Naive B cell (primary cell): ENCODE results near the gene GBA2. TPM values are rescaled to one million over a fixed set of nuclear protein-coding genes. Genes with fewer than 3 reads are reported as not detected.

Experiments used
- ATAC-seq, 2 donors: fragments of 150-1000 bp; cut with Tn5 transposase; 2 replicates each; pipeline ENCODE4 v1.10.0; 2021; ENCODE audit warnings: low read depth in 2 of 2, mild to moderate bottlenecking in 2 of 2, moderate library complexity in 2 of 2
- DNase-seq: peaks from one replicate; pipeline ENCODE4 v3.0.0; 2022
- H3K27ac Mint-ChIP-seq, 6 donors: one replicate each; pipeline ENCODE4 v1.8.0; 2020 to 2022; ENCODE audit warnings: mild to moderate bottlenecking in 6 of 6, mixed read lengths in 6 of 6, moderate library complexity in 5 of 6, inconsistent platforms in 2 of 6
- H3K27me3 Mint-ChIP-seq, 3 donors: one replicate each; pipeline ENCODE4 v1.8.0; 2021 to 2022; ENCODE audit warnings: mixed read lengths in 3 of 3, mild to moderate bottlenecking in 1 of 3
- H3K36me3 Mint-ChIP-seq, 2 donors: one replicate each; pipeline ENCODE4 v1.8.0; 2020 to 2022; ENCODE audit warnings: mixed read lengths in 2 of 2, inconsistent platforms in 1 of 2, mild to moderate bottlenecking in 1 of 2
- H3K4me1 Mint-ChIP-seq, 3 donors: one replicate each; pipeline ENCODE4 v1.8.0; 2020 to 2022; ENCODE audit warnings: mixed read lengths in 3 of 3, inconsistent platforms in 1 of 3, mild to moderate bottlenecking in 1 of 3, moderate library complexity in 1 of 3
- H3K4me3 Mint-ChIP-seq, 8 donors: one replicate each; pipeline ENCODE4 v1.8.0; 2020 to 2022; ENCODE audit warnings: mild to moderate bottlenecking in 8 of 8, mixed read lengths in 8 of 8, moderate library complexity in 8 of 8, inconsistent platforms in 2 of 8
- H3K9me3 Mint-ChIP-seq, 7 donors: one replicate each; pipeline ENCODE4 v1.8.0; 2020 to 2022; ENCODE audit warnings: mixed read lengths in 7 of 7, mild to moderate bottlenecking in 5 of 7, inconsistent platforms in 2 of 7, moderate library complexity in 1 of 7
- polyA plus RNA-seq, 6 donors: library from polyadenylated mRNA; unstranded; fragments of 300-500 nt; fragmentation: Illumina TruSeq; gene quantifications; one replicate each; pipeline ENCODE4 v1.2.3, GENCODE V29; 2021; ENCODE audit warnings: low read depth in 6 of 6

GBA2 gene
- polyA plus RNA-seq, 6 donors from 2014 or later = 31.7 to 49.1 (median 39.0) TPM

GRCh38 chr9:35743880-35744518, 5.0 kb downstream of the GBA2 start:
- H3K27me3 Mint-ChIP-seq = no peaks in the 10 kb centered on the region
- no peaks in the 10 kb centered on the region for H3K9me3 Mint-ChIP-seq
- DNase-seq (no peak), ATAC-seq (no peak)
- peaks cover 16 to 28% of the 10 kb centered on the region in 2 donors for H3K36me3 Mint-ChIP-seq
- peaks cover 39 to 46% (median 40%) of the 10 kb centered on the region in 3 donors for H3K4me1 Mint-ChIP-seq
- no peak overlapping the region for H3K4me3 Mint-ChIP-seq
- peak overlapping the region in 2 of 6 donors; percentile 19 to 38 for H3K27ac Mint-ChIP-seq

- no peaks in the 10 kb centered on the region for H3K9me3 Mint-ChIP-seq
- peak overlapping the region in 4 of 6 donors; percentile 8 to 44 (median 16) for H3K27ac Mint-ChIP-seq
- H3K4me3 Mint-ChIP-seq = no peak overlapping the region
- peaks cover 37 to 46% (median 38%) of the 10 kb centered on the region in 3 donors for H3K4me1 Mint-ChIP-seq
- no peaks in the 10 kb centered on the region for H3K27me3 Mint-ChIP-seq
- H3K36me3 Mint-ChIP-seq = peaks cover 16 to 34% of the 10 kb centered on the region in 2 donors
- no peak for ATAC-seq
- DNase-seq = no peak
Observed at GRCh38 chr9:35743452-35743851, 5.6 kb downstream of the GBA2 start.

- Mint-ChIP-seq H3K9me3 (no peaks in the 10 kb centered on the region), H3K4me1 (peaks cover 20 to 30% (median 20%) of the 10 kb centered on the region in 3 donors), H3K27ac (peak overlapping the region in 2 of 6 donors; percentile 8 to 53), H3K36me3 (peaks cover 16 to 35% of the 10 kb centered on the region in 2 donors), H3K4me3 (no peak overlapping the region), H3K27me3 (no peaks in the 10 kb centered on the region)
- ATAC-seq (no peak), DNase-seq (no peak)
Observed at GRCh38 chr9:35741740-35742139, 7.3 kb downstream of the GBA2 start.

GRCh38 chr9:35740243-35740642, 8.8 kb downstream of the GBA2 start:
- Mint-ChIP-seq H3K4me1 (peaks cover 6 to 28% (median 14%) of the 10 kb centered on the region in 3 donors), H3K27me3 (no peaks in the 10 kb centered on the region), H3K4me3 (peak overlapping the region in 1 of 8 donors; percentile 47), H3K36me3 (peaks cover 20 to 38% of the 10 kb centered on the region in 2 donors), H3K9me3 (no peaks in the 10 kb centered on the region), H3K27ac (no peak overlapping the region)
- no peak for DNase-seq
- ATAC-seq = no peak

GRCh38 chr9:35738924-35739323, 10.1 kb downstream of the GBA2 start:
- H3K4me3 Mint-ChIP-seq = no peak overlapping the region
- H3K36me3 Mint-ChIP-seq = peaks cover 22 to 44% of the 10 kb centered on the region in 2 donors
- H3K27ac Mint-ChIP-seq = no peak overlapping the region
- DNase-seq (no peak), ATAC-seq (no peak)
- no peaks in the 10 kb centered on the region for H3K9me3 Mint-ChIP-seq
- H3K27me3 Mint-ChIP-seq = no peaks in the 10 kb centered on the region
- peaks cover 6 to 26% (median 10%) of the 10 kb centered on the region in 3 donors for H3K4me1 Mint-ChIP-seq

- peaks cover 16 to 37% of the 10 kb centered on the region in 2 donors for H3K36me3 Mint-ChIP-seq
- DNase-seq (no peak), ATAC-seq (no peak)
- no peaks in the 10 kb centered on the region for H3K9me3 Mint-ChIP-seq
- H3K27ac Mint-ChIP-seq = peak overlapping the region in 2 of 6 donors; percentile 43 to 81
- peaks cover 3 to 22% (median 8%) of the 10 kb centered on the region in 3 donors for H3K4me1 Mint-ChIP-seq
- H3K27me3 Mint-ChIP-seq = no peaks in the 10 kb centered on the region
- H3K4me3 Mint-ChIP-seq = no peak overlapping the region
Observed at GRCh38 chr9:35738186-35738585, 10.8 kb downstream of the GBA2 start.

- peaks cover 10 to 30% of the 10 kb centered on the region in 2 donors for H3K36me3 Mint-ChIP-seq
- peaks cover 12 to 25% (median 14%) of the 10 kb centered on the region in 3 donors for H3K4me1 Mint-ChIP-seq
- peak overlapping the region in 2 of 6 donors; percentile 5 to 22 for H3K27ac Mint-ChIP-seq
- no peak for ATAC-seq
- DNase-seq = no peak
- H3K4me3 Mint-ChIP-seq = no peak overlapping the region
- no peaks in the 10 kb centered on the region for H3K9me3 Mint-ChIP-seq
- no peaks in the 10 kb centered on the region for H3K27me3 Mint-ChIP-seq
Observed at GRCh38 chr9:35737143-35737542, 11.9 kb downstream of the GBA2 start.

- ATAC-seq = no peak
- H3K27ac Mint-ChIP-seq = peak overlapping the region in 3 of 6 donors; percentile 5 to 85 (median 32)
- no peaks in the 10 kb centered on the region for H3K9me3 Mint-ChIP-seq
- H3K4me3 Mint-ChIP-seq = peak overlapping the region in 2 of 8 donors; percentile 71 to 76
- peaks cover 6 to 24% of the 10 kb centered on the region in 2 donors for H3K36me3 Mint-ChIP-seq
- no peaks in the 10 kb centered on the region for H3K27me3 Mint-ChIP-seq
- H3K4me1 Mint-ChIP-seq = peaks cover 12 to 26% (median 16%) of the 10 kb centered on the region in 3 donors
- DNase-seq = peak; percentile 67
Observed at GRCh38 chr9:35736201-35736633, 12.8 kb downstream of the GBA2 start.

GRCh38 chr9:35734096-35734495, 14.9 kb downstream of the GBA2 start:
- H3K27me3 Mint-ChIP-seq = no peaks in the 10 kb centered on the region
- no peak overlapping the region for H3K27ac Mint-ChIP-seq
- peaks cover 12 to 30% (median 16%) of the 10 kb centered on the region in 3 donors for H3K4me1 Mint-ChIP-seq
- no peaks in the 10 kb centered on the region for H3K9me3 Mint-ChIP-seq
- DNase-seq = no peak
- no peak for ATAC-seq
- H3K36me3 Mint-ChIP-seq = peaks cover 6 to 17% of the 10 kb centered on the region in 2 donors
- no peak overlapping the region for H3K4me3 Mint-ChIP-seq

- DNase-seq = no peak
- no peaks in the 10 kb centered on the region for H3K27me3 Mint-ChIP-seq
- H3K4me3 Mint-ChIP-seq = peak overlapping the region in 2 of 8 donors; percentile 96 to 98
Observed at GRCh38 chr9:35732800-35733541, 16.1 kb downstream of the GBA2 start.

GRCh38 chr9:35732185-35732799, 16.7 kb downstream of the GBA2 start, which contains the start of the genes CREB3 and TLN1:
Gene CREB3 (plus strand): TSS chr9:35732666. CDS start chr9:35732773, 107 bp downstream.
Gene TLN1 (minus strand): TSS chr9:35732195. CDS start chr9:35725694, 6,501 bp downstream.
- ATAC-seq (peak; percentile 87), DNase-seq (peak; percentile 99)
- peaks cover 12 to 30% (median 16%) of the 10 kb centered on the region in 3 donors for H3K4me1 Mint-ChIP-seq
- no peaks in the 10 kb centered on the region for H3K27me3 Mint-ChIP-seq
- peak within 1 kb of the TSS in 5 of 6 donors; percentile 90 to 98 (median 96) for H3K27ac Mint-ChIP-seq
- no peaks in the 10 kb centered on the region for H3K9me3 Mint-ChIP-seq
- H3K4me3 Mint-ChIP-seq = peak within 1 kb of the TSS in 2 of 8 donors; percentile 96 to 98
- H3K36me3 Mint-ChIP-seq = peaks cover 6 to 9% of the 10 kb centered on the region in 2 donors

More at GRCh38 chr9:35732800-35733541, 16.1 kb downstream of the GBA2 start:
- no peak for ATAC-seq
- Mint-ChIP-seq H3K36me3 (peaks cover 6 to 9% of the 10 kb centered on the region in 2 donors), H3K4me1 (peaks cover 12 to 30% (median 16%) of the 10 kb centered on the region in 3 donors), H3K9me3 (no peaks in the 10 kb centered on the region), H3K27ac (peak overlapping the region in 5 of 6 donors; percentile 90 to 98 (median 95))

- Mint-ChIP-seq H3K27me3 (no peaks in the 10 kb centered on the region), H3K9me3 (no peaks in the 10 kb centered on the region), H3K27ac (peak overlapping the region in 5 of 6 donors; percentile 54 to 98 (median 96)), H3K36me3 (peaks cover 6 to 9% of the 10 kb centered on the region in 2 donors), H3K4me3 (peak overlapping the region in 2 of 8 donors; percentile 96 to 98), H3K4me1 (peaks cover 12 to 30% (median 16%) of the 10 kb centered on the region in 3 donors)
- no peak for ATAC-seq
- DNase-seq = peak; percentile 39
Observed at GRCh38 chr9:35731415-35732184, 17.4 kb downstream of the GBA2 start.
